Ascending aorta (tissue), 2 donors: ENCODE results near the gene GABRA5. TPM values are rescaled to one million over a fixed set of nuclear protein-coding genes. Genes with fewer than 3 reads are reported as not detected.
"Not testable (repeated sequence)": the region's sequence is repeated elsewhere in the genome, so short reads cannot be mapped to it uniquely, and the experiment has no call there.

Experiments used
- DNase-seq, 2 donors: peaks; one replicate each; pipeline ENCODE4 v3.0.0-alpha.2; 2019; ENCODE audit warnings: low spot score in 2 of 2
- H3K27ac ChIP-seq, 2 donors: fragments of 200-600 bp; sonication (generic); one replicate each; pipeline ENCODE4 v1.5.1; 2016 to 2017; ENCODE audit warnings: mild to moderate bottlenecking in 1 of 2
- H3K27me3 ChIP-seq: fragments of 200-600 bp; sonication (generic); one replicate; pipeline ENCODE4 v1.5.1; 2017
- H3K36me3 ChIP-seq, 2 donors: fragments of 200-600 bp; sonication (generic); one replicate each; pipeline ENCODE4 v1.5.1; 2016
- H3K4me1 ChIP-seq, 2 donors: fragments of 200-600 bp; sonication (generic); one replicate each; pipeline ENCODE4 v1.5.1; 2016 to 2017; ENCODE audit warnings: mild to moderate bottlenecking in 1 of 2
- H3K4me3 ChIP-seq, 2 donors: fragments of 200-600 bp; sonication (generic); one replicate each; pipeline ENCODE4 v1.5.1; 2016 to 2017; ENCODE audit warnings: mild to moderate bottlenecking in 1 of 2
- H3K9me3 ChIP-seq, 2 donors: fragments of 200-600 bp; sonication (generic); one replicate each; pipeline ENCODE4 v1.5.1; 2016
- CTCF ChIP-seq, 3 experiments: fragments of 200-600 bp in 2 of 3; fragments of 450-650 bp in 1 of 3; sonication (generic) in 2 of 3; IDR thresholded peaks; one replicate each; pipeline ENCODE4 v1.5.1; 2016 to 2019; ENCODE audit warnings: antibody characterized with exemption in 3 of 3, mild to moderate bottlenecking in 1 of 3, moderate library complexity in 1 of 3
- intact Hi-C: fragments of 100-400 bp; cut with DNase I; formaldehyde crosslinking; loops from one replicate; pipeline ENCODE4 v1.15.1; 2023
- total RNA-seq: library from RNA; depleted of rRNA; stranded (reverse); fragments of >200 nt; gene quantifications from one replicate; pipeline ENCODE4 v1.1.0, GENCODE V29; 2016

GABRA5 gene
- total RNA-seq, 1 donor from 2014 or later = not detected

GRCh38 chr15:26891448-26892181 lies 24.8 kb downstream of the GABRA5 start:
- TF ChIP-seq CTCF (IDR thresholded peaks at IDR 0.05) = peak in 2 of 3 experiments; percentile 39 to 61
- H3K36me3 ChIP-seq = no peaks in the 10 kb centered on the region
- no peak for DNase-seq
- H3K4me1 ChIP-seq = peaks cover 0 to 3% of the 10 kb centered on the region in 2 donors
- no peaks in the 10 kb centered on the region for H3K27me3 ChIP-seq
- no peak overlapping the region for H3K27ac ChIP-seq
- H3K4me3 ChIP-seq = peak overlapping the region; percentile 21 to 60
- intact Hi-C loops = no loop called here
- H3K9me3 ChIP-seq = no peaks in the 10 kb centered on the region

DNA sequence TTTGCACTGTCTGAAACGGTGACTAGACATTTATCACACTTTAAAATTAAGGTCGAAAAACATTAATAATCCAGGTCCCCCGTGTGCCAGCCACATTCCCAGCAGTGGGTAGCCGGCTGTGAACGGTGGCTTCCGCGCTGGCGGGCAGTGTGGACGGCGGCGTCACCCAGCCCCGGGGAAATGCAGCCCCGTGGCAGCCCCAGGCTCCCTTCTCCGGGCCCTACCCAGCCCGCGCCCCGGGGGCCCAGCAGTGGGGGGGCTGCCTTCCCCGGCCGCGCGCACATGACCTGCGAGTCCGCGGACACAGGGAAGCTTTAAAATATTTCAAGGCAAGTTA lies 25.3 kb downstream of the GABRA5 start:
- no peak for TF ChIP-seq CTCF (IDR thresholded peaks at IDR 0.05)
- intact Hi-C loops = no loop called here
- Histone ChIP-seq H3K9me3 (no peaks in the 10 kb centered on the region), H3K4me3 (peak overlapping the region; percentile 21 to 60), H3K4me1 (peaks cover 0 to 3% of the 10 kb centered on the region in 2 donors), H3K27ac (no peak overlapping the region), H3K36me3 (no peaks in the 10 kb centered on the region), H3K27me3 (no peaks in the 10 kb centered on the region)
- DNase-seq = no peak

- Histone ChIP-seq H3K4me3 (no peak overlapping the region), H3K36me3 (no peaks in the 10 kb centered on the region), H3K27me3 (no peaks in the 10 kb centered on the region), H3K9me3 (no peaks in the 10 kb centered on the region), H3K27ac (no peak overlapping the region), H3K4me1 (peaks cover 0 to 3% of the 10 kb centered on the region in 2 donors)
- intact Hi-C loops = no loop called here
- TF ChIP-seq CTCF (IDR thresholded peaks at IDR 0.05) = no peak
- no peak for DNase-seq
These were observed 25.8 kb downstream of the GABRA5 start for GRCh38 chr15:26892678-26893077.

- Histone ChIP-seq H3K27ac (no peak overlapping the region), H3K36me3 (no peaks in the 10 kb centered on the region), H3K4me1 (peaks cover 0 to 3% of the 10 kb centered on the region in 2 donors), H3K27me3 (no peaks in the 10 kb centered on the region), H3K4me3 (no peak overlapping the region), H3K9me3 (no peaks in the 10 kb centered on the region)
- no peak for DNase-seq
- intact Hi-C loops = no loop called here
- TF ChIP-seq CTCF (IDR thresholded peaks at IDR 0.05) = no peak
These were observed 26.6 kb downstream of the GABRA5 start for GRCh38 chr15:26893351-26894065.

DNA sequence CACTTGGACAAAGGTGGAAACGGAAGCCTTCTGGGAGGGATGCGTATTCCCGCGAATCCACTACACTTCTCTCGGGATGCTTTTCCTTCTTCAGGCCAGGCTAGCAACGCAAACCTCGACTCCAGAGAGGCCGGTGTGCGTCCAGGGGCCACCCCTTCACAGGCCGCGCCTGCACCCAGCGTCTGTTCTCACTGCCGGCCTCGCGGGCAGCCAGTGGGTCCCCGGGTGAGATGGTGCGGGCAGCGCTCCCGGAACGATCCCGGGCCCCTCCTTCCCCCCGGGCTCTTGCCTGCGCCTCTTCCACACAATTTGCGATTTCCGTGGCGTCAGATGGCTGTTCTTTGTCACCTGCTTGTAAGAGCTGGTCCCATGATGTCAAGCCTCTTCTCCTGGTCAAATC lies 27.3 kb downstream of the GABRA5 start:
- H3K36me3 ChIP-seq = no peaks in the 10 kb centered on the region
- no peak for TF ChIP-seq CTCF (IDR thresholded peaks at IDR 0.05)
- H3K27me3 ChIP-seq = no peaks in the 10 kb centered on the region
- intact Hi-C loops = no loop called here
- H3K27ac ChIP-seq = no peak overlapping the region
- peaks cover 0 to 3% of the 10 kb centered on the region in 2 donors for H3K9me3 ChIP-seq
- no peak for DNase-seq
- H3K4me1 ChIP-seq = peaks cover 0 to 3% of the 10 kb centered on the region in 2 donors
- H3K4me3 ChIP-seq = no peak overlapping the region

DNA sequence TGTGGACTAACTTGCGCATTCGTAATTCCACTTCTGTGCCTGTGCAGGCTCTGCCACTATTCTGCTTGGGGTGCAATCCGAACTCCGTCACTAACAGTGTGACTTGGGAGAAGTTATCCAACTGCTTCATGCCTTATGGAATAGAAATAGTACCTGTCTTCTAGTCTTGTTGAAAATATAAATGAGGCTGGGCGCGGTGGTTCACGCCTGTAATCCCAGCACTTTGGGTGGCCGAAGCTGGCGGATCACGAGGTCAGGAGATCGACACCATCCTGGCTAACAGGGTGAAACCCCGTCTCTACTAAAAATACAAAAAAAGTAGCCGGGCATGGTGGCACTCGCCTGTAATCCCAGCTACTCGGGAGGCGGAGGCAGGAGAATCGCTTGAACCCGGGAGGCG lies 28.5 kb downstream of the GABRA5 start:
- DNase-seq, H3K27me3 ChIP-seq, H3K36me3 ChIP-seq, H3K4me1 ChIP-seq, H3K9me3 ChIP-seq, H3K27ac ChIP-seq, H3K4me3 ChIP-seq, intact Hi-C loops: not testable (repeated sequence)
